OCI-LY1 (cell line): ENCODE data around the gene LECT2.

Source experiments
- CTCF ChIP-seq: fragments of 200-600 bp; sonication (generic), shearing (Covaris generic); IDR thresholded peaks from 2 replicates; pipeline ENCODE4 v1.5.1; 2017; ENCODE audit warnings: mild to moderate bottlenecking, antibody characterized with exemption, low read length, moderate library complexity, mixed read lengths
- EZH2 ChIP-seq: fragments of 200-600 bp; sonication (generic), shearing (Covaris generic); IDR thresholded peaks from 2 replicates; pipeline ENCODE4 v1.8.0; 2017; ENCODE audit warnings: borderline replicate concordance, mixed run types, mild to moderate bottlenecking, antibody characterized with exemption, low read length, moderate library complexity, mixed read lengths

- TF ChIP-seq CTCF (no peak), EZH2 (no peak)
Measured at GRCh38 chr5:135950611-135951010, 4.2 kb downstream of the LECT2 start.
